Astrocyte (in vitro differentiated cells and primary cell): ENCODE measurements around the gene AUP1. TPM values are rescaled to one million over a fixed set of nuclear protein-coding genes. Genes with fewer than 3 reads are reported as not detected.

Source experiments
- DNase-seq: peaks from one replicate; pipeline ENCODE4 v3.0.0-alpha.2; 2010; ENCODE audit warnings: low read depth
- FAIRE-seq: peaks from 2 replicates; lab custom pipeline; 2011; peaks lifted over from hg19 to GRCh38; lab: Jason Lieb, UNC
- H2AFZ ChIP-seq: 2 replicates; pipeline ENCODE4 v1.6.0; 2012; ENCODE audit warnings: low read depth, low read length, inconsistent platforms
- H3K27ac ChIP-seq: 2 replicates; pipeline ENCODE4 v1.5.1; 2011; ENCODE audit warnings: low read depth, low read length, inconsistent platforms
- H3K27me3 ChIP-seq: 2 replicates; pipeline ENCODE4 v1.6.0; 2011; ENCODE audit warnings: low read length, inconsistent platforms; ENCODE audit not compliant: insufficient read depth
- H3K36me3 ChIP-seq: 2 replicates; pipeline ENCODE4 v1.5.1; 2011; ENCODE audit warnings: low read length, inconsistent platforms; ENCODE audit not compliant: insufficient read depth
- H3K4me1 ChIP-seq: 2 replicates; pipeline ENCODE4 v1.5.1; 2011; ENCODE audit warnings: low read length, inconsistent platforms; ENCODE audit not compliant: insufficient read depth
- H3K4me2 ChIP-seq: 2 replicates; pipeline ENCODE4 v1.6.0; 2012; ENCODE audit warnings: low read length, inconsistent platforms
- H3K4me3 ChIP-seq: 2 replicates; pipeline ENCODE4 v1.5.1; 2011; ENCODE audit warnings: low read depth, mild to moderate bottlenecking, low read length, inconsistent platforms; ENCODE audit not compliant: insufficient read depth
- H3K79me2 ChIP-seq: 2 replicates; pipeline ENCODE4 v1.6.0; 2012; ENCODE audit warnings: mild to moderate bottlenecking, low read length, inconsistent platforms; ENCODE audit not compliant: insufficient read depth
- H3K9ac ChIP-seq: 2 replicates; pipeline ENCODE4 v1.6.0; 2012; ENCODE audit warnings: mild to moderate bottlenecking, low read length, inconsistent platforms
- H3K9me3 ChIP-seq: 2 replicates; pipeline ENCODE4 v1.5.1; 2012; ENCODE audit warnings: low read depth, mild to moderate bottlenecking, low read length, inconsistent platforms; ENCODE audit not compliant: insufficient read depth
- H4K20me1 ChIP-seq: 2 replicates; pipeline ENCODE4 v1.6.0; 2012; ENCODE audit warnings: low read length, inconsistent platforms; ENCODE audit not compliant: insufficient read depth
- H3K27ac Mint-ChIP-seq: one replicate; pipeline ENCODE4 v1.8.0; 2021; ENCODE audit warnings: mild to moderate bottlenecking, mixed read lengths; ENCODE audit not compliant: unreplicated experiment
- H3K27me3 Mint-ChIP-seq: one replicate; pipeline ENCODE4 v1.8.0; 2021; ENCODE audit warnings: low read depth, mixed read lengths; ENCODE audit not compliant: unreplicated experiment
- H3K36me3 Mint-ChIP-seq: one replicate; pipeline ENCODE4 v1.8.0; 2021; ENCODE audit warnings: low read depth, mixed read lengths; ENCODE audit not compliant: unreplicated experiment
- H3K4me1 Mint-ChIP-seq: one replicate; pipeline ENCODE4 v1.8.0; 2021; ENCODE audit warnings: low read depth, mixed read lengths; ENCODE audit not compliant: unreplicated experiment
- H3K4me3 Mint-ChIP-seq: one replicate; pipeline ENCODE4 v1.8.0; 2021; ENCODE audit warnings: mild to moderate bottlenecking, moderate library complexity, mixed read lengths; ENCODE audit not compliant: unreplicated experiment
- H3K9me3 Mint-ChIP-seq: one replicate; pipeline ENCODE4 v1.8.0; 2021; ENCODE audit warnings: mild to moderate bottlenecking, mixed read lengths; ENCODE audit not compliant: unreplicated experiment
- EZH2 ChIP-seq: IDR thresholded peaks from 2 replicates; pipeline ENCODE4 v1.6.1; 2012; ENCODE audit warnings: mild to moderate bottlenecking, low read length, inconsistent platforms; ENCODE audit not compliant: insufficient read depth
- total RNA-seq: library from RNA; stranded (reverse); gene quantifications from 2 replicates; pipeline ENCODE4 v1.2.1, GENCODE V29; 2021
- TF ChIP-seq, protein P1 (sequence below): IDR thresholded peaks from 2 replicates; pipeline ENCODE4 v1.5.1; 2011; ENCODE audit warnings: low read depth, mild to moderate bottlenecking, inconsistent platforms, low read length, moderate library complexity; ENCODE audit not compliant: insufficient read depth

Gene AUP1
- total RNA-seq, 1 donor from 2014 or later, result 82.5 TPM

DNA sequence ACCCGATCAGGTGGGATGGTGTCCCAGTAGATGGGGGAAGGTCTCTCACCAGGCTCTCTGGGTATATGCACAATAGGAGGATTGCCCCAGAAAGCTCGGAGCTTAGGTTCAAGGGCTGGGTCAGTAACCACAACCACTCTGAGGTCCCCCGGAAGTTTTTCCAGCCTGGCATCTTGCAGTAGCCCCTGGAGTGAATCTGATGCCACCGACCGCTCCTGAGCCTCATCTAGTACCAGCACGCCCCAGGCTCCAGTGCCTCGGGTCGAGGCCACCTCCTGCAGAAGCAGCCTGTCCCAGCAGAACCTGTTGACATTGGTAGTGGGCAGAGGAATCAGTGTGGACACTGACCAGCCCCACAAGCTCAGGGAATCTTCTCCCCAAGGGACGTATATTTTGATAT lies 5.5 kb downstream of the AUP1 start:
- Histone ChIP-seq H3K9ac (no peak overlapping the region), H2AFZ (no peak overlapping the region), H3K27me3 (peaks cover 20% of the 10 kb centered on the region), H3K4me1 (peaks cover 11% of the 10 kb centered on the region), H3K4me2 (no peak overlapping the region), H3K4me3 (no peak overlapping the region), H3K79me2 (peaks cover 22% of the 10 kb centered on the region), H3K9me3 (no peaks in the 10 kb centered on the region), H4K20me1 (peaks cover 25% of the 10 kb centered on the region), H3K27ac (no peak overlapping the region), H3K36me3 (peaks cover 19% of the 10 kb centered on the region)
- no peak for DNase-seq
- no peak overlapping the region for H3K27ac Mint-ChIP-seq
- no peak overlapping the region for H3K4me3 Mint-ChIP-seq
- H3K27me3 Mint-ChIP-seq, result peaks cover 40% of the 10 kb centered on the region
- TF ChIP-seq, protein P1, sequence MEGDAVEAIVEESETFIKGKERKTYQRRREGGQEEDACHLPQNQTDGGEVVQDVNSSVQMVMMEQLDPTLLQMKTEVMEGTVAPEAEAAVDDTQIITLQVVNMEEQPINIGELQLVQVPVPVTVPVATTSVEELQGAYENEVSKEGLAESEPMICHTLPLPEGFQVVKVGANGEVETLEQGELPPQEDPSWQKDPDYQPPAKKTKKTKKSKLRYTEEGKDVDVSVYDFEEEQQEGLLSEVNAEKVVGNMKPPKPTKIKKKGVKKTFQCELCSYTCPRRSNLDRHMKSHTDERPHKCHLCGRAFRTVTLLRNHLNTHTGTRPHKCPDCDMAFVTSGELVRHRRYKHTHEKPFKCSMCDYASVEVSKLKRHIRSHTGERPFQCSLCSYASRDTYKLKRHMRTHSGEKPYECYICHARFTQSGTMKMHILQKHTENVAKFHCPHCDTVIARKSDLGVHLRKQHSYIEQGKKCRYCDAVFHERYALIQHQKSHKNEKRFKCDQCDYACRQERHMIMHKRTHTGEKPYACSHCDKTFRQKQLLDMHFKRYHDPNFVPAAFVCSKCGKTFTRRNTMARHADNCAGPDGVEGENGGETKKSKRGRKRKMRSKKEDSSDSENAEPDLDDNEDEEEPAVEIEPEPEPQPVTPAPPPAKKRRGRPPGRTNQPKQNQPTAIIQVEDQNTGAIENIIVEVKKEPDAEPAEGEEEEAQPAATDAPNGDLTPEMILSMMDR, result no peak
- no peak for TF ChIP-seq EZH2
- peaks cover 5% of the 10 kb centered on the region for H3K4me1 Mint-ChIP-seq
- no peak for FAIRE-seq
- peaks cover 5% of the 10 kb centered on the region for H3K9me3 Mint-ChIP-seq
- peaks cover 11% of the 10 kb centered on the region for H3K36me3 Mint-ChIP-seq

DNA sequence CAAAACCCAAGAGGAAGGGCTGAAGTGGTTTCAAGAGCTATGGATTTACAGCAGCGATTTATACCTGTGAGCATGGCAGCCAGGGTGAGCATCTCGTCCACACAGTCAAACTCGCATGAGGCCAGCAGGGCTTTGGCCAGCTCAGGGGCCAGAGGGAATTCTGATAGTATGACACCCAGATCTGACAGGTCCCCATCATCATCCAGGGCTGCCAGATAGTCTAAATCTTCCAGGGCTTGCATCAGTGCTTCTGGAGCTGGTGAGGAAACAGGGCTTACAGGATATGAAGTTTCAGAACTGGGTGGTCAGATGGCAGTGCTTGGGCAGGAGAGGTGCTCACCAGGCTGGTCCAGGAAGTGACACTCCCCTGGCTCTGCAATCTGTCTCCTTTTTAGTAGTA lies 7.0 kb downstream of the AUP1 start:
- H3K27me3 ChIP-seq, result peaks cover 35% of the 10 kb centered on the region
- no peak overlapping the region for H3K9ac ChIP-seq
- Mint-ChIP-seq H3K9me3 (peaks cover 8% of the 10 kb centered on the region), H3K4me3 (no peak overlapping the region), H3K36me3 (peaks cover 11% of the 10 kb centered on the region), H3K27me3 (peaks cover 54% of the 10 kb centered on the region), H3K27ac (no peak overlapping the region), H3K4me1 (no peaks in the 10 kb centered on the region)
- no peak overlapping the region for H3K27ac ChIP-seq
- H3K4me3 ChIP-seq, result no peak overlapping the region
- H3K79me2 ChIP-seq, result peaks cover 7% of the 10 kb centered on the region
- H2AFZ ChIP-seq, result no peak overlapping the region
- H4K20me1 ChIP-seq, result peaks cover 10% of the 10 kb centered on the region
- H3K36me3 ChIP-seq, result peaks cover 14% of the 10 kb centered on the region
- no peak for DNase-seq
- no peak for FAIRE-seq
- TF ChIP-seq EZH2, result no peak
- no peaks in the 10 kb centered on the region for H3K9me3 ChIP-seq
- no peak overlapping the region for H3K4me2 ChIP-seq
- H3K4me1 ChIP-seq, result no peaks in the 10 kb centered on the region

GRCh38 chr2:74516650-74517049 lies 12.9 kb downstream of the AUP1 start:
- no peak overlapping the region for H3K27ac Mint-ChIP-seq
- H3K27me3 ChIP-seq, result peaks cover 85% of the 10 kb centered on the region
- no peak for TF ChIP-seq EZH2
- TF ChIP-seq, protein P1, result no peak
- H3K27ac ChIP-seq, result no peak overlapping the region
- DNase-seq, result no peak
- no peak for FAIRE-seq
- H3K4me1 ChIP-seq, result peaks cover 5% of the 10 kb centered on the region
- H3K9ac ChIP-seq, result no peak overlapping the region
- no peaks in the 10 kb centered on the region for H3K4me1 Mint-ChIP-seq
- peaks cover 75% of the 10 kb centered on the region for H3K27me3 Mint-ChIP-seq
- H3K36me3 ChIP-seq, result no peaks in the 10 kb centered on the region
- peak overlapping the region; percentile 51 for H3K4me2 ChIP-seq
- H3K4me3 Mint-ChIP-seq, result no peak overlapping the region
- H2AFZ ChIP-seq, result no peak overlapping the region
- no peaks in the 10 kb centered on the region for H3K9me3 ChIP-seq
- H4K20me1 ChIP-seq, result peaks cover 6% of the 10 kb centered on the region
- peaks cover 8% of the 10 kb centered on the region for H3K9me3 Mint-ChIP-seq
- no peak overlapping the region for H3K4me3 ChIP-seq
- H3K79me2 ChIP-seq, result no peaks in the 10 kb centered on the region
- H3K36me3 Mint-ChIP-seq, result no peaks in the 10 kb centered on the region
